K562 (cell line): ENCODE data around the gene TIMM10. TPM values are rescaled to one million over a fixed set of nuclear protein-coding genes. Genes with fewer than 3 reads are reported as not detected.

Experiments used
- MTA3 ChIP-seq: fragments of 450-650 bp; formaldehyde crosslinking; IDR thresholded peaks from 2 replicates; pipeline ENCODE4 v1.6.1; 2017; ENCODE audit warnings: mild to moderate bottlenecking, borderline replicate concordance
- RNF2 ChIP-seq: sonication (generic); IDR thresholded peaks from 2 replicates; pipeline ENCODE4 v1.6.1; 2016
- YY1 ChIP-seq, 3 experiments: IDR thresholded peaks; 2 replicates each; pipeline ENCODE4 v1.6.1; 2011; ENCODE audit warnings: low read length in 2 of 3, mild to moderate bottlenecking in 2 of 3, moderate library complexity in 2 of 3, borderline replicate concordance in 1 of 3, control low read depth in 1 of 3, low read depth in 1 of 3; ENCODE audit not compliant: insufficient read depth in 3 of 3, insufficient replicate concordance in 2 of 3, control insufficient read depth in 1 of 3, insufficient read length in 1 of 3; ENCODE audit errors: extremely low read depth in 1 of 3
- ZNF140 ChIP-seq: fragments of 250-450 bp; sonication (Bioruptor Pico); IDR thresholded peaks from 2 replicates; pipeline ENCODE4 v1.8.0; 2021; ENCODE audit warnings: moderate library complexity, mild to moderate bottlenecking, inconsistent platforms
- ZNF253 ChIP-seq: fragments of 250-450 bp; sonication (Bioruptor Pico); conservative IDR thresholded peaks from 2 replicates; pipeline ENCODE4 v1.6.1; 2021; ENCODE audit warnings: mild to moderate bottlenecking
- ZNF263 ChIP-seq: sonication (generic); formaldehyde crosslinking; IDR thresholded peaks from 2 replicates; pipeline ENCODE4 v1.8.0; 2022; ENCODE audit warnings: mild to moderate bottlenecking, missing genetic modification reagents, borderline replicate concordance
- polyA plus RNA-seq, 8 experiments: library from polyadenylated mRNA; depleted of rRNA in 4 of 8; stranded (reverse) in 5 of 8; unstranded in 3 of 8; fragments of >200 nt; fragmentation: Nextera tagmentation in 2 of 8; fragmentation: Illumina TruSeq in 1 of 8; extraction: Ambion mirVana in 2 of 8; extraction: Trizol in 1 of 8; gene quantifications; 2 replicates each; pipeline versions ENCODE4 v1.2.1 to v1.2.3, GENCODE V29; 2011 to 2014; ENCODE audit warnings: inconsistent platforms in 1 of 8, missing spikeins in 1 of 8
- total RNA-seq, 7 experiments: library from RNA; depleted of rRNA in 6 of 7; stranded (reverse); fragments of >200 nt in 6 of 7; fragmentation: Illumina TruSeq in 2 of 7; extraction: Trizol in 2 of 7; gene quantifications; 2 replicates each; pipeline versions ENCODE4 v1.2.1 to v1.2.3, GENCODE V29; 2011 to 2021; ENCODE audit warnings: low replicate concordance in 1 of 7
- TF ChIP-seq, protein P1 (sequence below): fragments of 250-450 bp; sonication (Bioruptor Pico); IDR thresholded peaks from 2 replicates; pipeline ENCODE4 v1.6.1; 2021; ENCODE audit warnings: mild to moderate bottlenecking
- TF ChIP-seq, protein P2 (sequence below): fragments of 250-450 bp; sonication (Bioruptor Pico); IDR thresholded peaks from 2 replicates; pipeline ENCODE4 v1.5.1; 2021; ENCODE audit warnings: mild to moderate bottlenecking
- TF ChIP-seq, protein P3 (sequence below): fragments of 200-600 bp; sonication (generic); IDR thresholded peaks from one replicate; pipeline ENCODE4 v1.6.1; 2012; ENCODE audit warnings: mild to moderate bottlenecking, low read depth, low read length, inconsistent platforms

TIMM10 gene
- total and polyA plus RNA-seq, 9 of the 15 experiments (the other 6 are each of a cell fraction or from before 2014, with no cell fraction given), result 109 to 553 (median 172) TPM

DNA sequence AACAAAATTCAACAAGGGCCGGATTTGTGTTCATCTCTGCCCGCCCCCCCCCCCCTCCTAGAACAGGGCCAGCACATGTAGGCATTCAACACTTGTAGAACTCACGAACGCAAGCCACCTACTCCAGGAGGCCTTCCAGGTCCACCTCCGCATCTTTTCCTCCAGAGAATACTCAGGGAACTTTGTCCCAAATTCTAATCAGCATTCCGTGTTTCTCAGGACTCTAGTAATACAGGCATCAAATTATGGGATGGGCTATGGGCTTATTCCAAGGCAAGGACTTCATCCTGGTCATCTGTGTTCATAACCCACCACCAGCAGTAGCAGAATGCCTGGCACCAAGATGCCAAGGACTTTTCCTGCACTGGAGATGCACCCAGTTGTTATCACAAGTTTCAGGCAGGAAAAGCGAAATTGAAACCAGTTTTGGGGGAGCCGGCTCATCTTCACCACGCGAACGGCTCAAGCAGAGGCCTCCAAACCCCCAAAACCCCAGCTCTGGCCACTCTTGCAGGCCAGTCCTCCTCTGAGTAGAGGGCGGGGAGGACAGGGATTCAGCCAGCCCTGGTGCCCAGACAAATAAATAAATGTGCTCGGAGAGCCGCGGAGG is 36.5 kb upstream of the TIMM10 start (continued):
- TF ChIP-seq, protein P1, sequence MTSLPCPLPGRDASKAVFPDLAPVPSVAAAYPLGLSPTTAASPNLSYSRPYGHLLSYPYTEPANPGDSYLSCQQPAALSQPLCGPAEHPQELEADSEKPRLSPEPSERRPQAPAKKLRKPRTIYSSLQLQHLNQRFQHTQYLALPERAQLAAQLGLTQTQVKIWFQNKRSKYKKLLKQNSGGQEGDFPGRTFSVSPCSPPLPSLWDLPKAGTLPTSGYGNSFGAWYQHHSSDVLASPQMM (CRISPR knock-in tag), result no peak
- TF ChIP-seq ZNF263 (CRISPR knock-in tag), result peak; percentile 14
- TF ChIP-seq YY1 (IDR thresholded peaks at IDR 0.05; ENCODE audit: borderline replicate concordance in 1 of 3, control insufficient read depth in 1 of 3, extremely low read depth in 1 of 3, insufficient read depth in 3 of 3, insufficient read length in 1 of 3, insufficient replicate concordance in 2 of 3, low read depth in 1 of 3, low read length in 2 of 3), result no peak
- no peak for TF ChIP-seq RNF2
- TF ChIP-seq, protein P2, sequence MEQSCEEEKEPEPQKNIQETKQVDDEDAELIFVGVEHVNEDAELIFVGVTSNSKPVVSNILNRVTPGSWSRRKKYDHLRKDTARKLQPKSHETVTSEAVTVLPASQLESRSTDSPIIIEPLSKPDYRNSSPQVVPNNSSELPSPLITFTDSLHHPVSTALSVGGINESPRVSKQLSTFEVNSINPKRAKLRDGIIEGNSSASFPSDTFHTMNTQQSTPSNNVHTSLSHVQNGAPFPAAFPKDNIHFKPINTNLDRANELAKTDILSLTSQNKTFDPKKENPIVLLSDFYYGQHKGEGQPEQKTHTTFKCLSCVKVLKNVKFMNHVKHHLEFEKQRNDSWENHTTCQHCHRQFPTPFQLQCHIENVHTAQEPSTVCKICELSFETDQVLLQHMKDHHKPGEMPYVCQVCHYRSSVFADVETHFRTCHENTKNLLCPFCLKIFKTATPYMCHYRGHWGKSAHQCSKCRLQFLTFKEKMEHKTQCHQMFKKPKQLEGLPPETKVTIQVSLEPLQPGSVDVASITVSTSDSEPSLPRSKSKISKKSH (CRISPR knock-in tag), result no peak
- TF ChIP-seq MTA3, result no peak
- TF ChIP-seq ZNF253 (CRISPR knock-in tag), result no peak
- no peak for TF ChIP-seq ZNF140
- TF ChIP-seq, protein P3, sequence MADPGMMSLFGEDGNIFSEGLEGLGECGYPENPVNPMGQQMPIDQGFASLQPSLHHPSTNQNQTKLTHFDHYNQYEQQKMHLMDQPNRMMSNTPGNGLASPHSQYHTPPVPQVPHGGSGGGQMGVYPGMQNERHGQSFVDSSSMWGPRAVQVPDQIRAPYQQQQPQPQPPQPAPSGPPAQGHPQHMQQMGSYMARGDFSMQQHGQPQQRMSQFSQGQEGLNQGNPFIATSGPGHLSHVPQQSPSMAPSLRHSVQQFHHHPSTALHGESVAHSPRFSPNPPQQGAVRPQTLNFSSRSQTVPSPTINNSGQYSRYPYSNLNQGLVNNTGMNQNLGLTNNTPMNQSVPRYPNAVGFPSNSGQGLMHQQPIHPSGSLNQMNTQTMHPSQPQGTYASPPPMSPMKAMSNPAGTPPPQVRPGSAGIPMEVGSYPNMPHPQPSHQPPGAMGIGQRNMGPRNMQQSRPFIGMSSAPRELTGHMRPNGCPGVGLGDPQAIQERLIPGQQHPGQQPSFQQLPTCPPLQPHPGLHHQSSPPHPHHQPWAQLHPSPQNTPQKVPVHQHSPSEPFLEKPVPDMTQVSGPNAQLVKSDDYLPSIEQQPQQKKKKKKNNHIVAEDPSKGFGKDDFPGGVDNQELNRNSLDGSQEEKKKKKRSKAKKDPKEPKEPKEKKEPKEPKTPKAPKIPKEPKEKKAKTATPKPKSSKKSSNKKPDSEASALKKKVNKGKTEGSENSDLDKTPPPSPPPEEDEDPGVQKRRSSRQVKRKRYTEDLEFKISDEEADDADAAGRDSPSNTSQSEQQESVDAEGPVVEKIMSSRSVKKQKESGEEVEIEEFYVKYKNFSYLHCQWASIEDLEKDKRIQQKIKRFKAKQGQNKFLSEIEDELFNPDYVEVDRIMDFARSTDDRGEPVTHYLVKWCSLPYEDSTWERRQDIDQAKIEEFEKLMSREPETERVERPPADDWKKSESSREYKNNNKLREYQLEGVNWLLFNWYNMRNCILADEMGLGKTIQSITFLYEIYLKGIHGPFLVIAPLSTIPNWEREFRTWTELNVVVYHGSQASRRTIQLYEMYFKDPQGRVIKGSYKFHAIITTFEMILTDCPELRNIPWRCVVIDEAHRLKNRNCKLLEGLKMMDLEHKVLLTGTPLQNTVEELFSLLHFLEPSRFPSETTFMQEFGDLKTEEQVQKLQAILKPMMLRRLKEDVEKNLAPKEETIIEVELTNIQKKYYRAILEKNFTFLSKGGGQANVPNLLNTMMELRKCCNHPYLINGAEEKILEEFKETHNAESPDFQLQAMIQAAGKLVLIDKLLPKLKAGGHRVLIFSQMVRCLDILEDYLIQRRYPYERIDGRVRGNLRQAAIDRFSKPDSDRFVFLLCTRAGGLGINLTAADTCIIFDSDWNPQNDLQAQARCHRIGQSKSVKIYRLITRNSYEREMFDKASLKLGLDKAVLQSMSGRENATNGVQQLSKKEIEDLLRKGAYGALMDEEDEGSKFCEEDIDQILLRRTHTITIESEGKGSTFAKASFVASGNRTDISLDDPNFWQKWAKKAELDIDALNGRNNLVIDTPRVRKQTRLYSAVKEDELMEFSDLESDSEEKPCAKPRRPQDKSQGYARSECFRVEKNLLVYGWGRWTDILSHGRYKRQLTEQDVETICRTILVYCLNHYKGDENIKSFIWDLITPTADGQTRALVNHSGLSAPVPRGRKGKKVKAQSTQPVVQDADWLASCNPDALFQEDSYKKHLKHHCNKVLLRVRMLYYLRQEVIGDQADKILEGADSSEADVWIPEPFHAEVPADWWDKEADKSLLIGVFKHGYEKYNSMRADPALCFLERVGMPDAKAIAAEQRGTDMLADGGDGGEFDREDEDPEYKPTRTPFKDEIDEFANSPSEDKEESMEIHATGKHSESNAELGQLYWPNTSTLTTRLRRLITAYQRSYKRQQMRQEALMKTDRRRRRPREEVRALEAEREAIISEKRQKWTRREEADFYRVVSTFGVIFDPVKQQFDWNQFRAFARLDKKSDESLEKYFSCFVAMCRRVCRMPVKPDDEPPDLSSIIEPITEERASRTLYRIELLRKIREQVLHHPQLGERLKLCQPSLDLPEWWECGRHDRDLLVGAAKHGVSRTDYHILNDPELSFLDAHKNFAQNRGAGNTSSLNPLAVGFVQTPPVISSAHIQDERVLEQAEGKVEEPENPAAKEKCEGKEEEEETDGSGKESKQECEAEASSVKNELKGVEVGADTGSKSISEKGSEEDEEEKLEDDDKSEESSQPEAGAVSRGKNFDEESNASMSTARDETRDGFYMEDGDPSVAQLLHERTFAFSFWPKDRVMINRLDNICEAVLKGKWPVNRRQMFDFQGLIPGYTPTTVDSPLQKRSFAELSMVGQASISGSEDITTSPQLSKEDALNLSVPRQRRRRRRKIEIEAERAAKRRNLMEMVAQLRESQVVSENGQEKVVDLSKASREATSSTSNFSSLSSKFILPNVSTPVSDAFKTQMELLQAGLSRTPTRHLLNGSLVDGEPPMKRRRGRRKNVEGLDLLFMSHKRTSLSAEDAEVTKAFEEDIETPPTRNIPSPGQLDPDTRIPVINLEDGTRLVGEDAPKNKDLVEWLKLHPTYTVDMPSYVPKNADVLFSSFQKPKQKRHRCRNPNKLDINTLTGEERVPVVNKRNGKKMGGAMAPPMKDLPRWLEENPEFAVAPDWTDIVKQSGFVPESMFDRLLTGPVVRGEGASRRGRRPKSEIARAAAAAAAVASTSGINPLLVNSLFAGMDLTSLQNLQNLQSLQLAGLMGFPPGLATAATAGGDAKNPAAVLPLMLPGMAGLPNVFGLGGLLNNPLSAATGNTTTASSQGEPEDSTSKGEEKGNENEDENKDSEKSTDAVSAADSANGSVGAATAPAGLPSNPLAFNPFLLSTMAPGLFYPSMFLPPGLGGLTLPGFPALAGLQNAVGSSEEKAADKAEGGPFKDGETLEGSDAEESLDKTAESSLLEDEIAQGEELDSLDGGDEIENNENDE, result no peak
